GM12873 (cell line): ENCODE measurements around the gene PAFAH1B1.

Experiments used
- TF ChIP-seq, protein P1 (sequence below): IDR thresholded peaks from 2 replicates; pipeline ENCODE4 v1.5.1; 2012; ENCODE audit warnings: low read depth, mild to moderate bottlenecking, moderate library complexity, low read length, control low read depth; ENCODE audit not compliant: insufficient read depth; ENCODE audit errors: missing control alignments

PAFAH1B1 gene

DNA sequence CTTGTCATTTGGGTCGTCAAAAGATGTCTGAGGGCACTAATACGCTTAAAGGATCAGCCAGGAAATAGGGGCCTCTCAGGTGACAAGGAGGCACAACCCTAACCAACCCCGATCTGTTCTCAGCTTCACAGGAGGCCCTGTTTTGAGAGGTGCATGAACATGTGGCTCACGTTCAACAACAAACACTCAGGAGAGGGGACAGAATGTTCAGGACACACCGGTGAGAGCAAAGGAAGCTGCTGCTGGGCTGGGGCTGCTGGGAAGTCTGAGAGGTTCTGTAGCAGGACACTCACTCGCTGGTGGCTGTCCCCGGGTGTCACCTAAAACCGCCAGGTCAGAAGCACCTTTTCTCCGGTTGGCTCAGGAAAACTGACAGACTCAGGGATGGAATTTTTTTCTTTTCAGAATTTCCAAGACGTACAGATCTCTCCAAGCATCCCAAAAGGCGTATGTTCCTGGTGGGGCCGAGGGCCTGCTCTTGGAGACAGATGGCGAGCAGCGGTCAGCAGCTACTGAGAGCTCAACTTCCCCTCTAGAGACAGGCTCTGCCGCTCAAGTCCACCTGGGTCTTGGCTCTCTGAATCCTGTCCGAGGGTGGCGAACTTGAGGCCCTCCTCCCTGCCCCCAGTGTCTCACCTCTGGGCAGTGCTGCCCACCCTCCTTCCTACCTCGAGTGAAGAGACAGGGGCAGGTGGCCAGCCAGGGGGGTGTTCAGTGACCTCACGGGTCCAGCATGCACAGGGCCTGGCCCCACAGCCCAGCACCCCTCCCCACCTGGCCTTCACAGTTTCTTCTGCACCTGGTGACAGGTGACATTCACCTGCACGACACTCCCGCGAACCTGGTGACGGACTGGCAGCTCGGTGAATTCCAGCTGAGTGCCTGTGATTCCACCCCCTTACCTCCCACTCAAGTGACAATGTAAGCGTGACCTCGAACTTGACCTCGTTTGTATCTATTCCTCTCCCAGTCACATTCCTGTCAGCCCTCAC, 95.2 kb downstream of the PAFAH1B1 start:
- TF ChIP-seq, protein P1, sequence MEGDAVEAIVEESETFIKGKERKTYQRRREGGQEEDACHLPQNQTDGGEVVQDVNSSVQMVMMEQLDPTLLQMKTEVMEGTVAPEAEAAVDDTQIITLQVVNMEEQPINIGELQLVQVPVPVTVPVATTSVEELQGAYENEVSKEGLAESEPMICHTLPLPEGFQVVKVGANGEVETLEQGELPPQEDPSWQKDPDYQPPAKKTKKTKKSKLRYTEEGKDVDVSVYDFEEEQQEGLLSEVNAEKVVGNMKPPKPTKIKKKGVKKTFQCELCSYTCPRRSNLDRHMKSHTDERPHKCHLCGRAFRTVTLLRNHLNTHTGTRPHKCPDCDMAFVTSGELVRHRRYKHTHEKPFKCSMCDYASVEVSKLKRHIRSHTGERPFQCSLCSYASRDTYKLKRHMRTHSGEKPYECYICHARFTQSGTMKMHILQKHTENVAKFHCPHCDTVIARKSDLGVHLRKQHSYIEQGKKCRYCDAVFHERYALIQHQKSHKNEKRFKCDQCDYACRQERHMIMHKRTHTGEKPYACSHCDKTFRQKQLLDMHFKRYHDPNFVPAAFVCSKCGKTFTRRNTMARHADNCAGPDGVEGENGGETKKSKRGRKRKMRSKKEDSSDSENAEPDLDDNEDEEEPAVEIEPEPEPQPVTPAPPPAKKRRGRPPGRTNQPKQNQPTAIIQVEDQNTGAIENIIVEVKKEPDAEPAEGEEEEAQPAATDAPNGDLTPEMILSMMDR, result no peak

DNA sequence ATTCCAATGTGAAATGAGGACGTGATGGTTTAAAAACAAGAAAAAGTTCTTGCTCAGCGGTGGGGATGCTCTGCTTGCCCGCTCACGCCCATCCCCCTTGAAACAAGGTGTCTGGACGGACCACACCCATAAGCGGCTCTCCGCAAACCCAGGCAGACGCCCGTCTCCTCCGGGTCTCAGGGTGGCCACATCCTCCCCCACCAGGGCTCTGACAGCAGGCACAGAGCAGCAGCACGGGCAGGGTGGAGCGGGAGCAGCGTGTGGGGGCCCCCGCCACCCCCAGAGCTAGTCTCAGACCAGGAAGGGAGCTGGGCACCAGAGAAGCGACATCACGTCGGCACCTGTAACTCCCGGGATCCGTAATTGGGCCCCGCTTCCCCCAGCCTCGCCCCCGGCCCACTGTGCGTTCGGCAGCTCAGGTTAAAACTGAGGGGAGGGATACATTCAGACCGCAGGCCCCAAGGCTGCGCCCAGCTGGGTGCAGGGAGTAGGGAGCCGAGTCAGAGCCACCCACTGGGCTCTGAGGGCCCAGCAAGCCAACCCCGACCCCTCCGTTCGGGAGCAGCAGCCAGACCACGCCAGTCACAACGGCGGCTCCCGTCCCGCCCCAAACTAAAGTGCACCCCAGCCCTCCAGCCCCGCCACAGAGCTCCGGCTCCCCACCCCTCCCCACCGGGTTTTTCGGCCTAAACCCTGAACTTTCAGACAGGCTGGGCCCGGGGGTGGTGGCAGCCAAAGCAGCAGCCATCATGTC, 96.1 kb downstream of the PAFAH1B1 start:
- TF ChIP-seq, protein P1, result no peak

DNA sequence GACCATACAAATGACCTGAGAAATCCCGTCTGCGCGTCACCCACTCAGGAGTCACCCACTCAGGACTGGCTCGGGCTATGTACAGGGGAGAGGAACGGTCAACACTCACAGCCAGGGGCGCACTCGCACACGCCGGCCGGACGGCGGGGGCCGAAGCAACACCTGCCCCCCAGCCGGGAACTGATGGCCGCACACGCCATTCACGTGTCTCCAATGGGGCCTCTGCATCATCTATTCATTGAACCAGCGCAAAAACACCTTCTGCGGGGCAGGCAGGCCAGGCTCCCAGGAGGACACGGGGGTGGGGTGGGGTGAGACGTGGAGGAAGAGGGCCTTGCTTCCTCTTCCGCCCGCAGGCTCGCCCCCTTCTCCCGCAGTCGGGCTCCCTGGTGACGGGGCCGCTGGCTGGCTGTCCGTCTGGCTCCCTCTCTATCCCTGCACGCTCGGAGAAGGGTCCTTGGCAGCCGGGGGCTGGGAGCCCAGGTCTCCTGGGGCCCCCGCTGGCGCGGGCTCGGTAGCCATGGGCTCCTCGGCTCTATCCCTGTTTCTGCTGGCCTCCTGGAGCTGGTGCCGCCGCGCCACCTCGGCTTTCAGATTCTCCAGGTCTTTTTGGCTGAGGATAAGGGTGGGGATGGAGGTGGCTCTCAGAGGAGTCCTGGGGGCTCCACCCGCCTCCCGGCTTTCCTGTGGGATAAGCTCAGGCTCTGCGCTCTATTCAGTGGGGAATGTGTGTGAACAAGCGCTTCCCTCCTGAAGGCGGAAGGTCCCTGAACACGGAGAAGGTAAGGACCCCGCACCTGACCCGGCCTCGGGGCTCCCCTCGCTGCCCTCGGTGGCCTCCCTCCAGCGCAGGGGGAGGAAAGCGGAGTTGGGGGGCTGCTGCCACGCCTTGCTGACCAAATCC, 97.0 kb downstream of the PAFAH1B1 start:
- TF ChIP-seq, protein P1, result no peak

DNA sequence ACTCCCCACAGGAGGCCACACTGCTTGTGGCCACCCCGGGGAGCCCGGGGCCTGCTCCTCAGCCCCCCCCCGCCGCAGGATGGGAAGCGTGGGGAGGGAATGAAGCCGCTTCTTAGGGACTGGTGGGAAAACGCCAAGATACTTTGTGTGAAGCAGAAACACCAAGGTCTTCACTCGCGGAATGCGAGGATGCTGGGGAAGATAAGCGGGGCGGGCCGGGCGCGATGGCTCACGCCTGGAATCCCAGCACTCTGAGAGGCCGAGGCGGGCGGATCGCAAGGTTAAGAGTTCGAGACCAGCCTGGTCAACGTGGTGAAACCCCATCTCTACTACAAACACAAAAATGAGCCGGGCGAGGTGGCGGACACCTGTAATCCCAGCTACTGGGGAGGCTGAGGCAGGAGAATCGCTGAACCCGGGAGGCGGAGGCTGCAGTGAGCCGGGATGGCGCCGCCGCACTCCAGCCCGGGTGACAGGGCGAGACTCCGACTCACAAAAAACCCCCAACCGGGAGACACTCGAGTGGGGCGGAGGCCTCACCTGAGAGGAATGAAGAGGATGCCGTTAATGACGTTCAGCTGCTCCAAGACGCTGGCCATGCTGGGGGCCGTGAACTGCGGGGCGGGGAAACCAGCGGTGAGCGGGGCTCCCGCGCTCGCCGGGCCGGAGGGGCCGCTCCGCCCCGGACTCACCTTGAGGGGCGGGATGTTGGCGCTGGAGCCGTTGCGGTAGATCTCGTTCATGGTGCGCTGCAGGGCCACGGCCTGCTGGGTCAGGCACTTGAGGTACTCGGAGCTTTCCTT, 97.8 kb downstream of the PAFAH1B1 start:
- TF ChIP-seq, protein P1, result no peak

DNA sequence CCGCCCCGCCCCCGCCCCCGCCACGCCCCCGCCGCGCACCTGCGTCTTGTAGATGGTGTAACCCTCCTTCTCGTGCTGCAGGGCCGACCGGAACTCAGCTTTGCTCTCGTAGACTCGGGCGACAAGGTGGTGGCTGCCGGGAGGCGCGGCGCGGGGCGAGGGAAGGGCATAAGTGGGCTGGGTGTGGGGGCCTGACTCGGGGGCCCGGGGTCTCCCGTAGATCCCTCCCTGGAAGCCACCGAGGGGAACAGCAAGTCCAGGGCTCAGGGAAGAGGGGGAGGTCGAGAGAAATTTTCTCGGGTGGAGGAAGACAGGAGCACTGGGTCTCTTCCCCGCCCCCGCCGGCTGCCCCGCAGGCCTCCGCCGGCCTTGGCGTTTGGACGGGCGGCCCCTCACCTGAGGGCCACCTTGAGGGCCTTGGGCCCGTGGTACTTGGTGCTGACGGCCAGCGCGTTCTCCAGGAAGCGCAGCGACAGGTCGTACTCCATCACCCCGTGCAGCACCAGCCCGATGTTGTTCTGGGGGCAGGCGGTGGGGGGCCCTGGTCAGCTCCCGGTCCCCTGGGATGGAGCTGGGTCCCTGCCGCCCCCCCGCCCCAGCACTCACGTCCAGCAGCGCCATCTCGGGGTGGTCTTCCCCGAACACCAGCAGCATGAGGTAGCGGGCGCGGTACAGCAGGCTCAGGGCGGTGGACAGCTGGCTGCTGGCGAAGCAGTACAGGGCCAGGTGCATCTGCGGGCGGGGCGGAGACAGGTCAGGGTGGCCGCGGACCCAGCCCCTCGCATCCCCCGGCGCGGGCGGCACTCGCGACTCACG, 98.7 kb downstream of the PAFAH1B1 start:
- TF ChIP-seq, protein P1, result no peak

DNA sequence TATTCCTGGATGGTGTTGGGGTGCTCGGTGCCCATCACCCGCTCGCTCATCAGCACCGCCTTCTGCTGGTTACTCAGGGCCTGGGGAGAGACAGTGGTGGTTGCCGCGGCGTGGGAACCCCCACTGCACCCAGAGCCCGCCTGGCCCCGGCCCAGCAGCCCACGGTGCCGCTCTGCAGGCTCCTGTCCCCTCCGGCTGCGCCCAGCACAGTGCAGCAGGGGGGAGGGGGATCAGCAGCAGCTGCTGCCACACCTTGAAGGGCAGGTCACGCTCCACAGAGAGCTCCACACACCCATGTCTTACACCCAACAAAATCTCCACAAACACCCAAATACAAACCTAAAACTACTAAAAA, 99.3 kb downstream of the PAFAH1B1 start:
- TF ChIP-seq, protein P1, result no peak
